Activated CD4-positive, alpha-beta T cell treated with anti-CD3 and anti-CD28 coated beads for 36 hours (primary cell): ENCODE measurements around the gene PPIB. TPM values are rescaled to one million over a fixed set of nuclear protein-coding genes. Genes with fewer than 3 reads are reported as not detected.

Experiments
- ATAC-seq: fragments of 200-7000 bp; cut with Tn5 transposase; one replicate; pipeline ENCODE4 v1.10.0; 2021; ENCODE audit warnings: mild to moderate bottlenecking, moderate library complexity
- CTCF ChIA-PET: fragments of 350-600 bp; sonication (Branson Sonifier 250); formaldehyde crosslinking; loops from one replicate; lab custom pipeline; 2021; ENCODE audit warnings: antibody characterized with exemption; lab: Charles Lee
- POLR2A ChIA-PET: fragments of 350-600 bp; sonication (Branson Sonifier 250); formaldehyde crosslinking; loops from one replicate; lab custom pipeline; 2021; ENCODE audit warnings: antibody characterized with exemption, inconsistent platforms; lab: Charles Lee
- DNase-seq: peaks from one replicate; pipeline ENCODE4 v3.0.0-alpha.2; 2020
- H3K27ac Mint-ChIP-seq: one replicate; pipeline ENCODE4 v1.8.0; 2021; ENCODE audit warnings: mixed read lengths
- H3K27me3 Mint-ChIP-seq: one replicate; pipeline ENCODE4 v1.8.0; 2021; ENCODE audit warnings: mixed read lengths
- H3K36me3 Mint-ChIP-seq: one replicate; pipeline ENCODE4 v1.8.0; 2021; ENCODE audit warnings: low read depth, mixed read lengths
- H3K4me1 Mint-ChIP-seq: one replicate; pipeline ENCODE4 v1.8.0; 2021; ENCODE audit warnings: mixed read lengths
- H3K4me3 Mint-ChIP-seq: one replicate; pipeline ENCODE4 v1.8.0; 2021; ENCODE audit warnings: mild to moderate bottlenecking, moderate library complexity, mixed read lengths
- H3K9me3 Mint-ChIP-seq: one replicate; pipeline ENCODE4 v1.8.0; 2021; ENCODE audit warnings: low read depth, mixed read lengths
- intact Hi-C, 2 experiments: fragments of 100-400 bp; cut with DNase I in 1 of 2; cut with micrococcal nuclease in 1 of 2; formaldehyde crosslinking; loops; one replicate each; pipeline versions ENCODE4 v1.14.2 to v1.15.1; 2022 to 2024; cut with DNase I, micrococcal nuclease
- total RNA-seq, 2 experiments: library from RNA; stranded (reverse); gene quantifications; one replicate each; pipeline ENCODE4 v1.2.3, GENCODE V29; 2021

The PPIB gene
- total RNA-seq, 2 experiments from 2014 or later = 221 to 233 TPM

- POLR2A ChIA-PET = no interaction called here
These were observed 14.2 kb downstream of the PPIB start for GRCh38 chr15:64148581-64148980.

GRCh38 chr15:64148168-64148567 lies 14.7 kb downstream of the PPIB start:
- H3K4me1 Mint-ChIP-seq = peaks cover 13% of the 10 kb centered on the region
- H3K4me3 Mint-ChIP-seq = no peak overlapping the region
- no peak for DNase-seq
- H3K9me3 Mint-ChIP-seq = no peaks in the 10 kb centered on the region
- ChIA-PET POLR2A (interaction anchor here (0.6 kb wide), 1 partner anchor 82 kb away, joined by 3 read pairs; no protein-coding TSS in a partner anchor), CTCF (interaction anchor here (0.6 kb wide), 1 partner anchor 1603 kb away, joined by 3 read pairs; no protein-coding TSS in a partner anchor)
- ATAC-seq = no peak
- peaks cover 4% of the 10 kb centered on the region for H3K36me3 Mint-ChIP-seq
- intact Hi-C loops = no loop called here
- H3K27me3 Mint-ChIP-seq = peaks cover 11% of the 10 kb centered on the region
- no peak overlapping the region for H3K27ac Mint-ChIP-seq

More at GRCh38 chr15:64148581-64148980, 14.2 kb downstream of the PPIB start:
- Mint-ChIP-seq H3K4me3 (no peak overlapping the region), H3K27ac (no peak overlapping the region), H3K9me3 (no peaks in the 10 kb centered on the region), H3K36me3 (peaks cover 4% of the 10 kb centered on the region), H3K27me3 (peaks cover 13% of the 10 kb centered on the region), H3K4me1 (peaks cover 16% of the 10 kb centered on the region)
- DNase-seq = no peak
- CTCF ChIA-PET = interaction anchor here (0.6 to 1.7 kb wide), 3 partner anchors 23 to 1604 kb away, joined by 3 to 5 read pairs (median 3); no protein-coding TSS in a partner anchor
- no peak for ATAC-seq
- intact Hi-C loops = no loop called here

- DNase-seq (no peak), ATAC-seq (no peak)
- H3K9me3 Mint-ChIP-seq = no peaks in the 10 kb centered on the region
- peaks cover 9% of the 10 kb centered on the region for H3K4me1 Mint-ChIP-seq
- POLR2A ChIA-PET = interaction anchor here (0.6 kb wide), 1 partner anchor 81 kb away, joined by 3 read pairs; no protein-coding TSS in a partner anchor
- H3K4me3 Mint-ChIP-seq = no peak overlapping the region
- CTCF ChIA-PET = interaction anchor here (1.1 to 1.3 kb wide), 2 partner anchors 34 to 581 kb away, joined by 3 read pairs; no protein-coding TSS in a partner anchor
- H3K27ac Mint-ChIP-seq = no peak overlapping the region
- peaks cover 7% of the 10 kb centered on the region for H3K36me3 Mint-ChIP-seq
- H3K27me3 Mint-ChIP-seq = peaks cover 4% of the 10 kb centered on the region
- intact Hi-C loops = no loop called here
These were observed 15.7 kb downstream of the PPIB start for GRCh38 chr15:64146885-64147681.

GRCh38 chr15:64146520-64146884 lies 16.3 kb downstream of the PPIB start:
- Mint-ChIP-seq H3K36me3 (peaks cover 12% of the 10 kb centered on the region), H3K9me3 (no peaks in the 10 kb centered on the region), H3K27ac (no peak overlapping the region), H3K27me3 (peaks cover 4% of the 10 kb centered on the region), H3K4me1 (peaks cover 9% of the 10 kb centered on the region), H3K4me3 (no peak overlapping the region)
- CTCF ChIA-PET = interaction anchor here (1.1 to 1.3 kb wide), 2 partner anchors 33 to 581 kb away, joined by 3 read pairs; no protein-coding TSS in a partner anchor
- ATAC-seq (no peak), DNase-seq (no peak)
- intact Hi-C loops = no loop called here
- POLR2A ChIA-PET = no interaction called here

GRCh38 chr15:64146041-64146440 lies 16.8 kb downstream of the PPIB start:
- no peak for DNase-seq
- Mint-ChIP-seq H3K4me1 (peaks cover 9% of the 10 kb centered on the region), H3K27ac (no peak overlapping the region), H3K36me3 (peaks cover 16% of the 10 kb centered on the region), H3K4me3 (no peak overlapping the region), H3K27me3 (peaks cover 4% of the 10 kb centered on the region), H3K9me3 (no peaks in the 10 kb centered on the region)
- ATAC-seq = no peak
- intact Hi-C loops = no loop called here
- ChIA-PET CTCF (interaction anchor here (0.7 to 1.1 kb wide), 3 partner anchors 14 to 664 kb away, joined by 3 read pairs; no protein-coding TSS in a partner anchor), POLR2A (interaction anchor here (1.0 to 1.1 kb wide), 2 partner anchors 15 to 17 kb away, joined by 3 to 4 read pairs; partner anchors contain the start of gene PPIB)

GRCh38 chr15:64144565-64145281 lies 18.1 kb downstream of the PPIB start:
- DNase-seq = no peak
- Mint-ChIP-seq H3K4me1 (peaks cover 5% of the 10 kb centered on the region), H3K4me3 (no peak overlapping the region), H3K27me3 (peaks cover 2% of the 10 kb centered on the region), H3K9me3 (no peaks in the 10 kb centered on the region), H3K27ac (no peak overlapping the region), H3K36me3 (peaks cover 18% of the 10 kb centered on the region)
- intact Hi-C loops = no loop called here
- ChIA-PET POLR2A (no interaction called here), CTCF (interaction anchor here (0.6 to 1.6 kb wide), 4 partner anchors 9 to 540 kb away, joined by 3 to 9 read pairs (median 3); no protein-coding TSS in a partner anchor)
- ATAC-seq = no peak

GRCh38 chr15:64144192-64144564 lies 18.6 kb downstream of the PPIB start:
- no peak for ATAC-seq
- ChIA-PET CTCF (interaction anchor here (1.6 kb wide), 1 partner anchor 9 kb away, joined by 9 read pairs; no protein-coding TSS in a partner anchor), POLR2A (no interaction called here)
- Mint-ChIP-seq H3K9me3 (no peaks in the 10 kb centered on the region), H3K27me3 (no peaks in the 10 kb centered on the region), H3K4me3 (no peak overlapping the region), H3K36me3 (peaks cover 18% of the 10 kb centered on the region), H3K4me1 (no peaks in the 10 kb centered on the region), H3K27ac (no peak overlapping the region)
- no peak for DNase-seq
- intact Hi-C loops = no loop called here

- Mint-ChIP-seq H3K27ac (peak overlapping the region; percentile 29), H3K9me3 (no peaks in the 10 kb centered on the region), H3K4me1 (no peaks in the 10 kb centered on the region), H3K27me3 (no peaks in the 10 kb centered on the region), H3K36me3 (peaks cover 19% of the 10 kb centered on the region), H3K4me3 (no peak overlapping the region)
- no peak for DNase-seq
- ChIA-PET POLR2A (no interaction called here), CTCF (interaction anchor here (1.6 kb wide), 1 partner anchor 10 kb away, joined by 9 read pairs; no protein-coding TSS in a partner anchor)
- no peak for ATAC-seq
- intact Hi-C loops = no loop called here
These were observed 19.5 kb downstream of the PPIB start for GRCh38 chr15:64143276-64143675.

- intact Hi-C loops = no loop called here
- H3K27me3 Mint-ChIP-seq = no peaks in the 10 kb centered on the region
- no peak overlapping the region for H3K4me3 Mint-ChIP-seq
- DNase-seq (no peak), ATAC-seq (no peak)
- ChIA-PET POLR2A (interaction anchor here (0.6 kb wide), 1 partner anchor 1022 kb away, joined by 4 read pairs; no protein-coding TSS in a partner anchor), CTCF (interaction anchor here (1.2 kb wide), 1 partner anchor 9 kb away, joined by 6 read pairs; the partner anchor contains the start of gene SNX22)
- H3K36me3 Mint-ChIP-seq = peaks cover 24% of the 10 kb centered on the region
- H3K4me1 Mint-ChIP-seq = no peaks in the 10 kb centered on the region
- no peak overlapping the region for H3K27ac Mint-ChIP-seq
- H3K9me3 Mint-ChIP-seq = no peaks in the 10 kb centered on the region
These were observed 20.9 kb downstream of the PPIB start for GRCh38 chr15:64141798-64142512.

- ATAC-seq = no peak
- Mint-ChIP-seq H3K36me3 (peaks cover 39% of the 10 kb centered on the region), H3K4me1 (no peaks in the 10 kb centered on the region), H3K4me3 (no peak overlapping the region), H3K27ac (no peak overlapping the region), H3K9me3 (no peaks in the 10 kb centered on the region), H3K27me3 (no peaks in the 10 kb centered on the region)
- no peak for DNase-seq
- intact Hi-C loops = no loop called here
- ChIA-PET POLR2A (no interaction called here), CTCF (no interaction called here)
These were observed 24.4 kb downstream of the PPIB start for GRCh38 chr15:64138331-64138941.
